ENCODE measurements around the gene PRRT2.

DNA sequence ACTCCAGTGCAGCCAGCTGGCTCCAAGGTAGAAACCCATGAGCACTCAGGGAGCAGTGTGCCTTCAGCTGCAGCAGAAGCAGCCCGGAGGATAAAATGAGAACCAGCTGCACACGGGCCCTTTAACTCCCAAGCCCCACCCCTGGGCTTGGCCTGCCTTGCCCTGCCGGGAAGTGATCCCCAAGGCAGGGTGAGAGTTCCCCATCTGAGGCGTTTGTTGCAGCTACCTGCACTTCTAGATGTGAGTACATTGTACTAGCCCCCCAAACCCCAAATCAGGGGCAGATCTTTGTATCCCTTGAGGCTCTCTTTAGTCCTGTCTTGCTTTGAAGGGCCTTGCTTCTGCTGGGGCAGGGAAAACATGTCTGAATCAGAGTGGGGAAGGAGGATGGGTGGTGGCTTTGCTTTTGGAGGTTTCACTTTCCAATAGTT is 8.3 kb downstream of the PRRT2 start, which contains the start of gene MVP:
- no peak for TF ChIP-seq CTCF (IDR thresholded peaks at IDR 0.05; ENCODE audit: extremely low read depth in 1 of 2, insufficient read depth in 1 of 2, low read depth in 1 of 2, low read length in 2 of 2)
- TF ChIP-seq POLR2AphosphoS5 (IDR thresholded peaks at IDR 0.05; ENCODE audit: insufficient read depth, low read depth, low read length): peak; percentile 36
- TF ChIP-seq POLR2A (IDR thresholded peaks at IDR 0.05; ENCODE audit: low read depth, low read length): peak; percentile 49

Measured in endothelial cell of umbilical vein (primary cell).